Chondrocyte (in vitro differentiated cells): ENCODE measurements around the gene HCN3. TPM values are rescaled to one million over a fixed set of nuclear protein-coding genes. Genes with fewer than 3 reads are reported as not detected.

Experiments
- DNase-seq: peaks from one replicate; pipeline ENCODE4 v3.0.0; 2021; ENCODE audit warnings: mixed read lengths, low spot score
- H3K27ac Mint-ChIP-seq: one replicate; pipeline ENCODE4 v1.8.0; 2021; ENCODE audit warnings: mild to moderate bottlenecking, moderate library complexity, mixed read lengths; ENCODE audit not compliant: unreplicated experiment
- H3K27me3 Mint-ChIP-seq: 2 replicates; pipeline ENCODE4 v1.8.0; 2021; ENCODE audit warnings: low read depth, mixed read lengths
- H3K36me3 Mint-ChIP-seq: 2 replicates; pipeline ENCODE4 v1.8.0; 2021; ENCODE audit warnings: low read depth, mixed read lengths
- H3K4me1 Mint-ChIP-seq: 2 replicates; pipeline ENCODE4 v1.8.0; 2021; ENCODE audit warnings: low read depth, mild to moderate bottlenecking, mixed read lengths
- H3K4me3 Mint-ChIP-seq: one replicate; pipeline ENCODE4 v1.8.0; 2021; ENCODE audit warnings: mild to moderate bottlenecking, moderate library complexity, mixed read lengths; ENCODE audit not compliant: unreplicated experiment
- H3K9me3 Mint-ChIP-seq: 2 replicates; pipeline ENCODE4 v1.8.0; 2021; ENCODE audit warnings: low read depth, mixed read lengths
- CTCF ChIP-seq: fragments of 200-600 bp; sonication (generic); IDR thresholded peaks from 2 replicates; pipeline ENCODE4 v1.5.0; 2021; ENCODE audit warnings: antibody characterized with exemption, mild to moderate bottlenecking, moderate library complexity
- total RNA-seq: library from RNA; stranded (reverse); gene quantifications from 3 replicates; pipeline ENCODE4 v1.2.1, GENCODE V29; 2021

HCN3 gene
- total RNA-seq, 1 donor from 2014 or later = 4.3 TPM

- H3K27me3 Mint-ChIP-seq = no peaks in the 10 kb centered on the region
- H3K9me3 Mint-ChIP-seq = no peaks in the 10 kb centered on the region
- H3K27ac Mint-ChIP-seq = peak overlapping the region; percentile 83
- peaks cover 4% of the 10 kb centered on the region for H3K36me3 Mint-ChIP-seq
- no peak for TF ChIP-seq CTCF
- peaks cover 39% of the 10 kb centered on the region for H3K4me1 Mint-ChIP-seq
- no peak for DNase-seq
- peak overlapping the region; percentile 89 for H3K4me3 Mint-ChIP-seq
Observed at GRCh38 chr1:155321639-155322503, 44.6 kb downstream of the HCN3 start.

- DNase-seq = no peak
- H3K27ac Mint-ChIP-seq = peak overlapping the region; percentile 83
- peak overlapping the region; percentile 89 for H3K4me3 Mint-ChIP-seq
- no peaks in the 10 kb centered on the region for H3K9me3 Mint-ChIP-seq
- TF ChIP-seq CTCF = no peak
- H3K27me3 Mint-ChIP-seq = no peaks in the 10 kb centered on the region
- H3K4me1 Mint-ChIP-seq = peaks cover 39% of the 10 kb centered on the region
- H3K36me3 Mint-ChIP-seq = peaks cover 4% of the 10 kb centered on the region
Observed at GRCh38 chr1:155322571-155322952, 45.3 kb downstream of the HCN3 start.

GRCh38 chr1:155322953-155323728 is 45.9 kb downstream of the HCN3 start:
- TF ChIP-seq CTCF = peak; percentile 100
- Mint-ChIP-seq H3K4me3 (peak overlapping the region; percentile 89), H3K27me3 (no peaks in the 10 kb centered on the region), H3K27ac (peak overlapping the region; percentile 83), H3K9me3 (no peaks in the 10 kb centered on the region), H3K4me1 (peaks cover 39% of the 10 kb centered on the region), H3K36me3 (peaks cover 7% of the 10 kb centered on the region)
- peak; percentile 98 for DNase-seq

GRCh38 chr1:155323729-155324036 is 46.4 kb downstream of the HCN3 start:
- Mint-ChIP-seq H3K27me3 (no peaks in the 10 kb centered on the region), H3K27ac (peak overlapping the region; percentile 83), H3K4me3 (peak overlapping the region; percentile 89), H3K36me3 (peaks cover 7% of the 10 kb centered on the region), H3K4me1 (peaks cover 39% of the 10 kb centered on the region), H3K9me3 (no peaks in the 10 kb centered on the region)
- TF ChIP-seq CTCF = no peak
- no peak for DNase-seq

- Mint-ChIP-seq H3K4me3 (peak overlapping the region; percentile 89), H3K27me3 (no peaks in the 10 kb centered on the region), H3K36me3 (peaks cover 4% of the 10 kb centered on the region), H3K4me1 (peaks cover 37% of the 10 kb centered on the region), H3K9me3 (no peaks in the 10 kb centered on the region), H3K27ac (peak overlapping the region; percentile 83)
- TF ChIP-seq CTCF = no peak
- DNase-seq = peak; percentile 98
Observed at GRCh38 chr1:155324037-155324716, 46.9 kb downstream of the HCN3 start.
